ENCODE data around the gene CLEC2L. TPM values are rescaled to one million over a fixed set of nuclear protein-coding genes. Genes with fewer than 3 reads are reported as not detected.

The CLEC2L gene
- total and polyA plus RNA-seq, 2 of the 8 experiments (the other 6 are each of a cell fraction or from before 2014, with no cell fraction given) = 0.20 to 1.9 TPM

DNA sequence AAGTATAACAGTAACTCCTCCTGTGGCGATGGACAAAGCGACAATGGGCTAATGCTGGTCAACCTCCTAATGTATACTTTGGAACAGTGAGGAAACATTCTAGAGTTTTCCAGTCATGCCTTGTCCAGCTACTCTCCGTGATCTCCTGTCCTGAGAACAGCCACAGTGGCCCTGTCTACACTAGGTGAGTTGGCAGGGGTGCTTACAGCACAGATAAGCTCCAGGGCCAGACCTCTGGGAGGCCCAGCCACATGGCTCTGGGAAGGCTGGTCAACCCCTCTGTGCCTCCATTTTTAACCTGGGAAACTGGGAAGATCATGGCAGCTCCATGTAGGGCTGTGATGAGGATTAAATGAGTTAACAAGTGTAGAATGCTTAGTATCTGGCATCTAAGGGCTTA lies 57.0 kb downstream of the CLEC2L start:
- no peak overlapping the region for H2BK15ac ChIP-seq (ENCODE audit: low read length)
- no peak overlapping the region for H3K4ac ChIP-seq (replicated peaks; ENCODE audit: insufficient read length, low read depth, low read length)
- no peak overlapping the region for H4K8ac ChIP-seq (ENCODE audit: extremely low read depth, insufficient read depth, low read length)
- H2BK120ac ChIP-seq (replicated peaks; ENCODE audit: low read depth, low read length) = no peak overlapping the region
- no peaks in the 10 kb centered on the region for H3K27me3 ChIP-seq (replicated peaks in 1 of 4; ENCODE audit: control insufficient read depth in 3 of 4, extremely low read depth in 1 of 4, insufficient read depth in 3 of 4, low read length in 3 of 4)
- ChIA-PET POLR2A (ENCODE audit: partially characterized antibody) (no interaction called here), CTCF (ENCODE audit: partially characterized antibody) (interaction anchor here (0.6 to 4.5 kb wide), 10 partner anchors 9 to 425 kb away, joined by 3 to 17 read pairs (median 6); no protein-coding TSS in a partner anchor)
- H3K23me2 ChIP-seq (ENCODE audit: low read depth, low read length) = no peaks in the 10 kb centered on the region
- no peak overlapping the region for H3K56ac ChIP-seq (replicated peaks; ENCODE audit: insufficient read length, low read depth, low read length)
- H3K79me2 ChIP-seq (ENCODE audit: control insufficient read depth in 1 of 2, insufficient read depth in 2 of 2, low read length in 2 of 2) = no peaks in the 10 kb centered on the region
- H3K9ac ChIP-seq (replicated peaks in 1 of 4; ENCODE audit: extremely low read depth in 1 of 4, low read depth in 3 of 4, low read length in 3 of 4) = no peak overlapping the region
- no peak overlapping the region for H2AFZ ChIP-seq (ENCODE audit: low read length)
- H2BK20ac ChIP-seq (ENCODE audit: low read length) = no peak overlapping the region
- H3K36me3 ChIP-seq (ENCODE audit: control insufficient read depth in 2 of 4, insufficient read depth in 4 of 4, low read length in 3 of 4) = no peaks in the 10 kb centered on the region; a peak in 1 of 8 replicates
- no peaks in the 10 kb centered on the region for H3K4me1 ChIP-seq (replicated peaks in 1 of 4; ENCODE audit: control insufficient read depth in 3 of 4, insufficient read depth in 4 of 4, low read length in 3 of 4)
- WGBS, 2 experiments (ENCODE audit: extremely low coverage in 1 of 2, insufficient coverage in 1 of 2, insufficient read length in 1 of 2, insufficient replicate concordance in 2 of 2, low coverage in 1 of 2, low lambda C conversion rate in 2 of 2, missing lambda C conversion rate in 1 of 2) = 98% methylated on average over 3 of the region's 3 CpGs; no CpG with 5 or more reads in 1 of the 2 experiments
- DNase-seq (ENCODE audit: low read depth in 1 of 2, low spot score in 2 of 2) (no peak), FAIRE-seq (no peak)
- peaks cover 3% of the 10 kb centered on the region in 2 experiments for H4K20me1 ChIP-seq (replicated peaks in 1 of 2; ENCODE audit: control insufficient read depth in 1 of 2, insufficient read depth in 2 of 2, low read length in 2 of 2)
- H2AK5ac ChIP-seq (ENCODE audit: low read depth, low read length) = no peak overlapping the region
- H3K4me2 ChIP-seq (ENCODE audit: insufficient read depth in 1 of 2, low read depth in 2 of 2, low read length in 2 of 2) = no peak overlapping the region
- no peak overlapping the region for H3K18ac ChIP-seq (ENCODE audit: extremely low read depth, low read length)
- no peak overlapping the region for H4K5ac ChIP-seq (ENCODE audit: insufficient read length, low read depth, low read length)
- H3K14ac ChIP-seq (ENCODE audit: insufficient read length) = no peak overlapping the region
- no peaks in the 10 kb centered on the region for H3K79me1 ChIP-seq (ENCODE audit: low read depth, low read length)
- no peak overlapping the region for H3K23ac ChIP-seq (ENCODE audit: insufficient read length)
- no peak overlapping the region for H4K91ac ChIP-seq (replicated peaks; ENCODE audit: insufficient read length, low read length)
- no peak overlapping the region for H2BK12ac ChIP-seq (ENCODE audit: low read depth, low read length)
- no peaks in the 10 kb centered on the region for H3K9me3 ChIP-seq (ENCODE audit: insufficient read depth in 2 of 2, low read depth in 1 of 2, low read length in 1 of 2)
- no peak overlapping the region for H3K27ac ChIP-seq (ENCODE audit: low read depth, low read length)
- H2BK5ac ChIP-seq (ENCODE audit: low read depth, low read length) = no peak overlapping the region
- no peak overlapping the region for H3K4me3 ChIP-seq (ENCODE audit: extremely low read depth in 1 of 4, insufficient read depth in 2 of 4, low read depth in 3 of 4, low read length in 4 of 4)
- TF ChIP-seq SP4 (IDR thresholded peaks at IDR 0.05; ENCODE audit: low read length) = no peak

Data from H1 (cell line).